ENCODE measurements around the gene HDAC1.
"Not testable (repeated sequence)": the region's sequence is repeated elsewhere in the genome, so short reads cannot be mapped to it uniquely, and the experiment has no call there.

Gene HDAC1

DNA sequence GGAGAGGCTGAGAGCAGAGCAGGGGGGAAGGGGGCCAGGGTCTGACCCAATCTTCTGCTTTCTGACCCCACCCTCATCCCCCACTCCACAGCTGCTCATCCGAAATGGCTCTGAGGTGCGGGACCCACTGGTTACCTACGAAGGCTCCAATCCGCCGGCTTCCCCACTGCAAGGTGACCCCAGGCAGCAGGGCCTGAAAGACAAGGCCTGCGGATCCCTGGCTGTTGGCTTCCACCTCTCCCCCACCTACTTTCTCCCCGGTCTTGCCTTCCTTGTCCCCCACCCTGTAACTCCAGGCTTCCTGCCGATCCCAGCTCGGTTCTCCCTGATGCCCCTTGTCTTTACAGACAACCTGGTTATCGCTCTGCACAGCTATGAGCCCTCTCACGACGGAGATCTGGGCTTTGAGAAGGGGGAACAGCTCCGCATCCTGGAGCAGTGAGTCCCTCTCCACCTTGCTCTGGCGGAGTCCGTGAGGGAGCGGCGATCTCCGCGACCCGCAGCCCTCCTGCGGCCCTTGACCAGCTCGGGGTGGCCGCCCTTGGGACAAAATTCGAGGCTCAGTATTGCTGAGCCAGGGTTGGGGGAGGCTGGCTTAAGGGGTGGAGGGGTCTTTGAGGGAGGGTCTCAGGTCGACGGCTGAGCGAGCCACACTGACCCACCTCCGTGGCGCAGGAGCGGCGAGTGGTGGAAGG lies 17.1 kb upstream of the HDAC1 start:
- DNase-seq: no peak

DNA sequence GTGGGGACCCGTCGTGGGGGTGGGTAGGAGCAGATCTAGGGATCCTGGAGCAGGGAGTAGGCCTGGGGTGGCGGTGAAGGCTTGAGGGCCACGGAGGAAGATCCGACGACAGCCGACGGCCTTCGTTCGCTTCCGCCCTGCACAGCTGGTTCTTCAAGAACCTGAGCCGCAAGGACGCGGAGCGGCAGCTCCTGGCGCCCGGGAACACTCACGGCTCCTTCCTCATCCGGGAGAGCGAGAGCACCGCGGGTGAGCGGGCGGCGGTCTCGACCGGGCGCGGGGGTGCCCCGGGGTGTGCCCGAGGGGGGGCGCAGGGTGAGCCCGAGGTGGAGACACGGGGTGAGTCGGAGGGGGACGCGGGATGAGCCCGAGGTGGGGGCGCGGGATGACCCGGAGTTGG lies 16.5 kb upstream of the HDAC1 start:
- no peak for DNase-seq

DNA sequence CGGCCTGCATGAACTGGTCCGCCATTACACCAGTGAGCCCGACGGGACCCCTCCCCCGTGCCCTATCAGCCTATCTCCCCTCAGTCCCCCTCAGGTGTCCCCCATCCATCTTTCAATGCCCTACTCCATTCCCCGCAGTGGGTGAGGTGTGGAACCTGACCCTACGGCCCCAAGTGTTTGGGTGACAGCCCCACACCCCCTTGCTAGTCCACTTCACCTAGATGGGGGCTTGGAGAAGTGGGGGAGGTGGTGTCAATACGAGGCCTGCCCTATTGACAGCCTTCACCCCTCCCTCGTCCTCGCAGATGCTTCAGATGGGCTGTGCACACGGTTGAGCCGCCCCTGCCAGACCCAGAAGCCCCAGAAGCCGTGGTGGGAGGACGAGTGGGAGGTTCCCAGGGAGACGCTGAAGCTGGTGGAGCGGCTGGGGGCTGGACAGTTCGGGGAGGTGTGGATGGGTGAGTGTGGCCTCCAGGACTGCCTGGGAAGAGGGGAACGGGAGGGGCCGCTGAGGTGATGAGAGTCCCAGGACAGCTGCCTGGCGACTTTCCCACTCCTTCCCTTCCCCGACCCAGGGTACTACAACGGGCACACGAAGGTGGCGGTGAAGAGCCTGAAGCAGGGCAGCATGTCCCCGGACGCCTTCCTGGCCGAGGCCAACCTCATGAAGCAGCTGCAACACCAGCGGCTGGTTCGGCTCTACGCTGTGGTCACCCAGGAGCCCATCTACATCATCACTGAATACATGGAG lies 15.7 kb upstream of the HDAC1 start:
- DNase-seq: no peak

DNA sequence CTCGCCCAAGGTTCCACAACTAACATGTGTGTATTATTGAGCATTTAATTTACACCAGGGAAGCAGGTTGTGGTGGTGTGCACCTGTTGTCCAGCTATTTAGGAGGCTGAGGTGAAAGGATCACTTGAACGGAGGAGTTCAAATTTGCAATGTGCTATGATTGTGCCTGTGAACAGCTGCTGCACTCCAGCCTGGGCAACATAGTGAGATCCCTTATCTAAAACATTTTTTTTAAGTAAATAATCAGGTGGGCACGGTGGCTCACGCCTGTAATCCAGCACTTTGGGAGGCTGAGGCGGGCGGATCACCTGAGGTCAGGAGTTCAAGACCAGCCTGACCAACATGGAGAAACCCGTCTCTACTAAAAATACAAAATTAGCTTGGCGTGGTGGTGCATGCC lies 7.1 kb upstream of the HDAC1 start:
- not testable (repeated sequence) for DNase-seq

DNA sequence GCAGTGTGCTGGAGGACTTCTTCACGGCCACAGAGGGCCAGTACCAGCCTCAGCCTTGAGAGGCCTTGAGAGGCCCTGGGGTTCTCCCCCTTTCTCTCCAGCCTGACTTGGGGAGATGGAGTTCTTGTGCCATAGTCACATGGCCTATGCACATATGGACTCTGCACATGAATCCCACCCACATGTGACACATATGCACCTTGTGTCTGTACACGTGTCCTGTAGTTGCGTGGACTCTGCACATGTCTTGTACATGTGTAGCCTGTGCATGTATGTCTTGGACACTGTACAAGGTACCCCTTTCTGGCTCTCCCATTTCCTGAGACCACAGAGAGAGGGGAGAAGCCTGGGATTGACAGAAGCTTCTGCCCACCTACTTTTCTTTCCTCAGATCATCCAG lies 6.2 kb upstream of the HDAC1 start:
- no peak for DNase-seq

DNA sequence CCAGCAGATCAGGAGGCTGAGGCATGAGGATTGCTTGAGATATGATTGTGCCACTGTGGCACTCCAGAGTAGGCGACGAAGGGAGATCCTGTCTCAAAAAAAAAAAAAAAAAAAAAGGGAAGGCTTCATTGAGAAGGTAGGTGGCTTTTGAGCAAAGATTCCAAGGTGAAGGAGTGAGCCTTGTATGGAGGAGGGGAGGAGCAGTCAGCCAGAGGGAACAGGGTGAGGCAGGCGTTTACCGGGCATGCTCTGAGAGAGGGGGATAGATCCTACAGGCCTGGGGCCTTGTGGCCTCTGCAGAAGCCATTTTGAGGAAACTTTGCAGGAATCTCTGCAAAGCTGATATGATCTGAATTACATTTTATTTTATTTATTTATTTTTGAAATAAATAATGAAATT lies 5.1 kb upstream of the HDAC1 start:
- no peak for DNase-seq

DNA sequence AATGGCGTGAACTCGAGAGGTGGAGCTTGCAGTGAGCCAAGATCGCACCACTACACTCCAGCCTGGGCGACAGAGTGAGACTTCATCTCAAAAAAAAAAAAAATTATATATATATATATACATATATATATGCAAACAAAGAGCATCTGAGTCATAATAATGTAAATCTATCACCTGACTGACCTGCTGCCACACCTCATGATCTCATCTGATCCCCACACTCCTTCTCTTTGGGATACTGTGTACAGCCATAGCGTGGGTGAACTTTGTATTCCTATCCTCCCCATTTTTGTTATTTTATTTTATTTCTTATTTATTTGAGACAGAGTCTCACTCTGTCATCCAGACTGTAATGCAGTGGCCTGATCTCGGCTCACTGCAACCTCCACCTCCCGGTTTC lies 2.6 kb upstream of the HDAC1 start:
- no peak for DNase-seq

DNA sequence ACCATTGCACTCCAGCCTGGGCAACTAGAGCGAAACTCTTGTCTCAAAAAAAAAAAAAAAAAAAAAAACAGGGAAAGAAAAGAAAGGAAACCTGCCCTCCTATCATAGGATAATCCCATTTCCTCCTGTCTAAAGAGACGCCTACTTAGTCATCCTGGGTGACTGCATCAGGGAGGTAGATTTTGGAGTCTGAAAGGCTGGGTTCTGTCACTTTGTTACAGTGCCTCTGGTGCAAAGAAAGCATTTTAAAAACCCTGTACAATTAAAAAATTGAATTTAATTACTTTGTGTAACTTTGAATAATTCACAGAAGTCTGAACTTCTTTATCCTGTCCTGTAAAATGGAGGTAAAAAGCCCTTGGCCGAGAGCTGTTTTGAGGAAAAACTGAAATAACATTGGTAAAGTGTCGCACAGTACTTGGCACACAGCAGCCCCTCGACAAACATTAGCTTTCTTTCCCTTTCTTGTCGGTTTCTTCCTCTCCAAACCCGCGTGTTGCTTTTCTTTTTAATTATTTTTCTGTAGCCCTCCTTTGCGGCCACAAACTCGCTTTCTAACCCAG lies 657 bp upstream of the HDAC1 start:
- DNase-seq: no peak

DNA sequence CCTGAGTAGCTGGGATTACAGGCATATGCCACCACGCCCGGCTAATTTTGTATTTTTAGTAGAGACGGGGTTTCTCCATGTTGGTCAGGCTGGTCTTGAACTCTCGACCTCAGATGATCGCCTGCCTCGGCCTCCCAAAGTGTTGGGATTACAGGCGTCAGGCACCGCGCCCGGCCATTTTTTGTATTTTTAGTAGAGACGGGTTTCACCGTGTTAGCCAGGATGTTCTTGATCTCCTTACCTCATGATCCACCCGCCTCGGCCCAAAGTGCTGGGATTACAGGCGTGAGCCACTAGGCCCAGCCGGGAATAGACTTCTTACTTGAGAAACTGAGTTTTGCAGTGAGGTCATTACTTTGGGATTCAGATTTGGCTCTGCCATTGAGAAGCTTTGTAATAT lies 6.3 kb downstream of the HDAC1 start:
- DNase-seq: not testable (repeated sequence)

DNA sequence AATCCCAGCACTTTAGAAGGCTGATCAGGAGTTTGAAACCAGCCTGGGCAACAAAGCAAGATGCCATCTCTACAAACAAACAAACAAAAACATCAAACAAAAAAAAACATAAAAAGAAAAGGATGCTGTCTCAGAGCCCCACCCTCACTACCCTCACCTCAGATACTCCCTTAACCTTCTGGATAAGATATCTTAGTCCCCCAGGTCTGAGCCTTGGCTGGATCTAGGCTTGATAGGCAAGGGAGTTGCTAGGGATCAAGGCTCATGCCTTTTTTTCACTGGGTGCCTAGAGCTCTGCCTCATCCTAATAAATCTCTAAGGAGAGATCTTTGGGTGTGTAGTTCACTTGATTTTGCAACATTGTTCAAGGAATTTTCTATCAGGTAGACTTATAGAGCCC lies 7.4 kb downstream of the HDAC1 start:
- DNase-seq: no peak

DNA sequence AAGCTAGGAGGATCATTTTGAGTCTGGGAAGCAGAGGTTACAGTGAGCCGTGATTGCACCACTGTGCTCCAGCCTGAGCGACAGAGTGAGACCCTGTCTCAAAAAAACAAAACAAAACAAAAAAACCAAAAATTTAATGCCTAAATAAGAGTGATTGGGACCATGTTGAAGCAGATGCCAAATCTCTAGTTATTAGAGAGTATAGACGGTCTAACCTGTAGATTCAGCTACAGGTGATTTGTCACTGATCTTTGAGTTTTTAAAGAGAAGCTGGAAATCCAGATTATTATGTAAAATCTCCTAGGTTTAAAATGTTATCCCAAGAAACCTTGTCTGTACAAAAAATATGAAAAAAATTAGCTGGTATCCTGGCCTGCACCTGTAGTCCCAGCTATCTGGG lies 11.5 kb downstream of the HDAC1 start:
- no peak for DNase-seq

DNA sequence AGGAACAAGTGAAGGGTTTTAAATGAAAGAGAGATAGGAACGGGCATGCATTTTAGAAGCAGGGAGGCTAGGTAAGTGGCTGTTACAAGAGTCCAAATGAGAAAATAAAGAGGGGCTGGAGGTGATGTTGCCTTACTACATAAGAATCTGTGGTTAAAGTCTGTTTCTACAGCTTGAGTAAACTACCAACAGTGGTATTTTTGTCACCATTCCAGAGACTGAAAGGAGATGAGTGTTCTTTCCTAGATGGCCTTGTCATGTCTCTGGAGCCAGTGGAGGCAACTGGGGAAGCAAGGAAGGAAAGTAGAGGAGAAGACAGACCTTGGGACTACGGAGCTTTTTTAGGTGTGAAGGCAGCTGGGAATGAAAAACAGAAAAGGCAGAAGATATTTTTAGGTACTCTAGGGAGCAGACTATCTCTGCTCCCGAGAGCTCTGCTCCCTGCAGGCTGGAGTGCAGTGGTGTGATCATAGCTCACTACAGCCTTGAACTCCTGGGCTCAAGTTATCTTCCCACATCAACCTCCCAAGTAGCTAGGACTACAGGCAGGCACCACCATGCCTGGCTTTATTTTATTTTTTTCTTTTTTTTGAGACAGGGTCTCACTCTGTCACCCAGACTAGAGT lies 12.2 kb downstream of the HDAC1 start:
- no peak for DNase-seq

DNA sequence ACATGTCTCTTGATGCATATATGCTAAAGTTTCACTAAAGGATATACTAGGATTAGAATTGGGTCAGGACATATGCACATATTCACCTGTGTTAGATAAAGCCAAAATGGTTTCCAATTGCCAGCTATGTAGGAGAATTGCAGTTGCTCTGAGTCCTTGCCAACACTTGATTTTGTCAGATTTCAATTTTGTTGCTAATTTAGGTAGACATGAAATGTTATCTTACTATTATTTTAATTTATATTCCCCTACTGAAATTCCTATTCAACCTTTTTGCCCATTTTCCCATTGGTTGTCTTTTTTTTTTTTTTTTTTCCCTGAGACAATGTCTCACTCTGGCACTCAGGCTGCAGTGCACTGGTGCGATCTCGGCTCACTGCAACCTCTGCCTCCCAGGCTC lies 13.4 kb downstream of the HDAC1 start:
- DNase-seq: no peak

DNA sequence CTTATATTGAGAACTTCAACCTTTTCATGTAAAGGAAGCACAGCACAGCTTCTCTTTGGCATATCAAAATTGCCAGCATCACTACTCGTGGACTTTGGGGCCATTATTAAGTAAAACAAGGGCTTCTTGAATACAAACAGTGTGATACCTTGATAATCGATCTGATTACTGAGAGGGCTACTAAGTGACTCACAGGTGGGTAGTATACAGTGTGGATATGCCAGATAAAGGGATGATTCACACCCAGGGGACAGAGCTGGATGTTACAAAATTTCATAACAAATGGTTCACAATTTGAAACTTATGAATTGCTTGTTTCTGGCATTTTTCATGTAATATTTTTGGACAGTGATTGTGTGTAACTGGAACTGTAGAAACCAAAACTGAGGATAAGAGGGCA lies 15.4 kb downstream of the HDAC1 start:
- DNase-seq: no peak

DNA sequence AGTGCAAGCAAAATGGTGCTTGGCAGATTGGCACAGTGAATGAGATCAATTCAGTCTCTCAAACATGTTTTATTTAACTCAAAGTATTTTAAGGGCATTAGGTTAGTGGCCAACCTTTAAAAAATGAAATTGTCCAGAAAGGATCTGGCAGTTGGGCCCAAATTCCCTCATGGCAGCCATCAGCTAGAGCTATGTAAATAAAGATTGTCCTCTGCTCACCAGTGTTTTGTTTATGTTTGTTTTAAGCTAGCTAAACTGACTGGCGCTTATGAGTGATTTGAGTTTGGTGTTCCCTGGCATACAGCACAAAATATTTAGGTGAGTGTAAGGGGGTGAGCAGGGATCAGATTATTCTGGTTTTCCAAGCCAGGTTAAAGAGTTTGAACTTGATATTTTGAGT lies 18.1 kb downstream of the HDAC1 start:
- DNase-seq: no peak

DNA sequence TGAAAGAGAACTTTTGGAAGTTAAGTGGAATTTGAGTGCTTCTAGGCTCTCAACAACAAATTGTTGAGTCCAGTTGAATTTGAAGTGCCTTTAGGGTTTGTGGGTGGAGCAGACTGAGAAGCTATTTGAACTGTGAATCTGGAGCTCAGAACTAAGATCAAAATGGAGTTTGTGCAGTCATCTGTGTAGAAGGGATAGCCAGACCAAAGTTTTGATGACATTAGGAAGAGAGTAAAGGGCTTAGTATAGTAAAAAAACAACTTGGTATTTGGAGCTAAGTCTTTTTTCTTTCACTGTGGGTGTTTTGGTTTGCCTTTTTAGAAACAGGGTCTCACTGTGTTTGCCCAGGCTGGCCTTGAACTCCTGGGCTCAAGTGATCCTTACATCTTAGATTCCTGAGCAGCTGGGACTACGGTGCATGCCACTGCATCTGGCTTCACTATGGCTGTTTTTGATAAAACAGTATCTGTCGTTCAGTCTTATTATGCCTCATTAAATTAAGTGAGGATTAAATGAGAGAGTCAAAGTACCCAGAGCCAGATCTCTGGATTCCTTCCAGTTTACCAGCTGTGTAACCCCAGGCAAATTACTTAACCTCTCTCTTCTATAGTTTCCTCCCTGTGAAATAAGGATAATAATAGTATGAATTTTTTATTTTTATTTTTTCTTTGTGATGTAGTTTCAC lies 20.0 kb downstream of the HDAC1 start:
- DNase-seq: no peak

DNA sequence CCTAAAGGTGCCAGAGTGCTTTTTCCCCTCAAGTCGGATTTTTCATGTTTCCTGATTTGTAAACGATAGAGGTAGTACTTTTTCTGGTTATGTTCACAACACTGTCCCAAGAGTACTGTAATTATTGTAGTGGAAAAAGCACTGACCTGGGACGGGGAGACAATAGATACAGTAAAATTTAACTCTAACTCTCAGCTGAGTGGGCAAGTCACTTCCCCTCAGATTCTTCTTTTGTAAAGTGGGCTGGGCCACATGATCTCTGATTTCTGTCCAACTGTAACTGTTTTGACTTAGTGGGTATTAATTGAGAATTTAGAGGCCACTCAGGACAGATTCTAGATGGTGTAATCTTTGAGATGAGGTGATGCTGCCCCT lies 25.0 kb downstream of the HDAC1 start:
- no peak for DNase-seq

DNA sequence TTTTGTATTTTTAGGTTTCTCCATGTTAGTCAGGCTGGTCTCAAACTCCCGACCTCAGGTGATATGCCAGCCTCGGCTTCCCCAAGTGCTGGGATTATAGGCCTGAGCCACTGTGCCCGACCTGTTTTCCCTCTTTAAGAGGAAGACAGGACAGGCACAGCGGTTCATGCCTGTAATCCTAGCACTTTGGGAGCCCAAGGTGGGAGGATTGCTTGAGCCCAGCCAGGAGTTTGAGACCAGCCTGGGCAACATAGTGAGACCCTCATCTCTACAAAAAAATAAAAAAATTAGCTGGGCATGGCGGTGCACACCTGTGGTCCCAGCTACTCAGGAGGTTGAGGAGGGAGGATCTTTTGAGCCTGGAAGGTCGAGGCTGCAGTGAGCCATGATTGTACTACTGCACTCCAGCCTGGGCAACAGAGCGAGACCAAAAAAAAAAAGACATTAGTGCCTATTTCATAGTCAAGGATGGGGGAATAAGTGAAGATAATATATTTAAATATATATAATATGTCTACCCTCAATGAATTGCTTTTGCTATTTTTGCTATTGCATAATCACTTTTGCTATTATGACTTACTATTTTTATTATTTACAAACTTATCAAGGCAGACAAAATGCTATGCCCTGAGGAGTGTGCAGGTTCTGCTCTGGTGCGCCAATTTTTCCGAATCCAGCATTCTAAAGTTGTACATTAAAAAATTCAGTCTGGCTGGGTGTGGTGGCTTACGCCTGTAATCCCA lies 26.4 kb downstream of the HDAC1 start:
- no peak for DNase-seq

DNA sequence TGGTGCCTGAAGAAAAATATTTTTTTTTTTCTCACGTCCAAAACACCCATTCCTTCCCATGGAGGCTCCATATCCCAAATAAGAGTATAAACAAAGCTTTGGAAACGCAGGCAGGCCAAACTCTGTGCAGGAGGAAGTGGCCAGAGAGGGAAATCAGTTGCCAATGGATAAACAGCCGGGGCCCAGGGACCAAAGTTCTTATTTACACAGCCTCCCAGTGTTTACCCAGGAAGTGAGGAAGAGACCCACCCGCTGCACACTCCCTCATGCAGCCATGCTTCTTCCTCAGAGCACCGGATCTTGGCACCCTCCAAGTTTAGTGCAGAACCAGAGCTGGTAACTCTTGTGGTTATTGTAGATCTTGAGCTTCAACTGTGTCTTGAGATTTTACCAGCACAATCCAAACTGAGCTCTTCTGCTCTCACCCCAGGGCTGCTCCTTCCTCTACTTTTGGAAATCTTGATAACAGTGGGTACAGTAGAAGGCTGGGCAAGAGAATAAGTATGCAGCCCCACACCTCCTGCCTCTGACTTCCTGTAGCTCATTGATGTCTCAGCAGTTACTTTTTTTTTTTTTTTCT lies 29.9 kb downstream of the HDAC1 start:
- DNase-seq: no peak

DNA sequence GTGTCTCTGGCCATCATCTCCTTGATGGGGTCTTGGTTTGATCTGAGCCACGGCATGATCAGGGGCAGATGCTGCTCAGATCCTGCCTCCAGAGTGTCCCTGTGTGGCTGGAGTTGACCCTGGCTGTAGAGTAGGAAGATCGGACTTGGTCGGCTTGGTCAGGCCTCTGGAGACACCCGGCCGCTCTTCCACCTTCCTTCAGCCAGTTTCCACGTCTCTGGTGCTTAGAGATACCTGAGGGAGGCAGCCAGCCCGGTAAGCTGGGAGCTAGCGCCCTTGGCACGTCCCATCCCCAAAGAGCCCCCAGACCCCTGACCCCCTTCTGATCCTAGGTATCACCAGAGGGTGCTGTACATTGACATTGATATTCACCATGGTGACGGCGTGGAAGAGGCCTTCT lies 35.3 kb downstream of the HDAC1 start:
- DNase-seq: no peak

DNA sequence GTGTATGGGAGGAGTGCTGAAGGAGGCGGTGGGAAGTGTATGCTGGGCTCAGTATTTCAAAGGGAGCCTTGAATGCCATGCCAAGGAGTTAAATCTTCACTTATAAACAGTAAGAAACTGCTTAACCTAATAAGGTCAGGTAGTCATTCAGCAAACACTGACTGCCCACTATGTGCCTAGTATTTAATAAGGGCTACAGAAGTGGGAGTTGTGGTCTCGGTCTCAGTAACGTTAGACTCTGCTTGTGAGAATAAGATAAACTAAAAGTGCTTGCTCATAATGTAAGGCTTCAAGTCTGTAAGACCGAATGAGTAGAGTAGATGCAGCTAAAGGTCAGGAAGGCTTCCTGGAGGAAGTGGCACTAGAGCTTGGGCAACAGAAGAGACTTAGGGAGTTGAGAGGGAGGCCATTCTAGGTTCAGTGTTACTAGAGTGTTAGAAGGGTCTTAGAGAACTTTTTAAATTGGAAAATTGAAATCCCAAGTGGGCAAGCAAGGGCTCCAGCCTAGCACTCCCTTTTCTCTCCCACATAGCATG lies 38.1 kb downstream of the HDAC1 start:
- DNase-seq: no peak

DNA sequence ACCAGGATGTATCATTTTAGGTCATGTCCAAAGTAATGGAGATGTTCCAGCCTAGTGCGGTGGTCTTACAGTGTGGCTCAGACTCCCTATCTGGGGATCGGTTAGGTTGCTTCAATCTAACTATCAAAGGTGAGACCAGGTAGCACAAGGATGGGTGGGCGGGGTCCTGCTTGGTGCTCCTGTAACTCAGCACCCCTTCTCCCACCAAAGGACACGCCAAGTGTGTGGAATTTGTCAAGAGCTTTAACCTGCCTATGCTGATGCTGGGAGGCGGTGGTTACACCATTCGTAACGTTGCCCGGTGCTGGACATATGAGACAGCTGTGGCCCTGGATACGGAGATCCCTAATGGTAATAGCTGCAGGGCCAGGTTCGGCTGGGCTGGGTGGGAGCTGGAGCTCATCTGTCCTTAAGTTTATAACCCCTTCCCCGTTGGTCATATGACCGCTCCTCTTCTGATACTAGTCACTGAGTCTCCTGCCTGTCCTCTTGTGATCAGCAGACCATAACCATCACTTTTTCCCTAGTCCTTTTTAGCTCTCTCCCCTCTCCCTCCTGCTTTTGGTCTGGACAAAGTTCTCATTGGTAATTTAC lies 38.8 kb downstream of the HDAC1 start:
- no peak for DNase-seq
